ENCODE data around the gene VSNL1.

VSNL1 gene

DNA sequence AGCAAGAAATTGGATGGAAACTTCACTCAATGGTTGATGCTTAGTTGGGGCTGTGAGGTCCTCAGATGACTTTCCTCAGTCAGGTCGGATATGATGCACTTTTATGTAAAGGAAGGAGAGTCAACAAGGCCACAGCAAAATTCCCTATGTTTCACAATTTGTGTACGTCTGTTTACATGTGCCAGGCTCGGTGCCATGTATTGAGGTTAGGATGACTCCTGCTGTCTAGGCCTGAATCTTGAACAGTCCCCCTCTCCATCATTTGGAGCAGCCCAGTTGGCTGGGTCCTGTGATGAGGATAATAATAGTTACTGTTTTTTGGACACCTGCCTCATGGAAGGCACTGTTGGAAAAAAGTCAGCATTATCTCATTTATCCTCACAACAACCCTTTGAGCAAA, 43.1 kb downstream of the VSNL1 start:
- Histone ChIP-seq H3K27me3 (replicated peaks; ENCODE audit: control insufficient read depth, insufficient read depth, low read length) (no peaks in the 10 kb centered on the region), H3K36me3 (ENCODE audit: control insufficient read depth, insufficient read depth, low read length) (no peaks in the 10 kb centered on the region), H3K4me3 (replicated peaks; ENCODE audit: low read depth, low read length) (no peak overlapping the region)
- no peak for DNase-seq (ENCODE audit: extremely low read depth, insufficient read length)
- TF ChIP-seq, protein P1, sequence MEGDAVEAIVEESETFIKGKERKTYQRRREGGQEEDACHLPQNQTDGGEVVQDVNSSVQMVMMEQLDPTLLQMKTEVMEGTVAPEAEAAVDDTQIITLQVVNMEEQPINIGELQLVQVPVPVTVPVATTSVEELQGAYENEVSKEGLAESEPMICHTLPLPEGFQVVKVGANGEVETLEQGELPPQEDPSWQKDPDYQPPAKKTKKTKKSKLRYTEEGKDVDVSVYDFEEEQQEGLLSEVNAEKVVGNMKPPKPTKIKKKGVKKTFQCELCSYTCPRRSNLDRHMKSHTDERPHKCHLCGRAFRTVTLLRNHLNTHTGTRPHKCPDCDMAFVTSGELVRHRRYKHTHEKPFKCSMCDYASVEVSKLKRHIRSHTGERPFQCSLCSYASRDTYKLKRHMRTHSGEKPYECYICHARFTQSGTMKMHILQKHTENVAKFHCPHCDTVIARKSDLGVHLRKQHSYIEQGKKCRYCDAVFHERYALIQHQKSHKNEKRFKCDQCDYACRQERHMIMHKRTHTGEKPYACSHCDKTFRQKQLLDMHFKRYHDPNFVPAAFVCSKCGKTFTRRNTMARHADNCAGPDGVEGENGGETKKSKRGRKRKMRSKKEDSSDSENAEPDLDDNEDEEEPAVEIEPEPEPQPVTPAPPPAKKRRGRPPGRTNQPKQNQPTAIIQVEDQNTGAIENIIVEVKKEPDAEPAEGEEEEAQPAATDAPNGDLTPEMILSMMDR (IDR thresholded peaks at IDR 0.05; ENCODE audit: insufficient read depth, low read length, poor library complexity, severe bottlenecking) = no peak

DNA sequence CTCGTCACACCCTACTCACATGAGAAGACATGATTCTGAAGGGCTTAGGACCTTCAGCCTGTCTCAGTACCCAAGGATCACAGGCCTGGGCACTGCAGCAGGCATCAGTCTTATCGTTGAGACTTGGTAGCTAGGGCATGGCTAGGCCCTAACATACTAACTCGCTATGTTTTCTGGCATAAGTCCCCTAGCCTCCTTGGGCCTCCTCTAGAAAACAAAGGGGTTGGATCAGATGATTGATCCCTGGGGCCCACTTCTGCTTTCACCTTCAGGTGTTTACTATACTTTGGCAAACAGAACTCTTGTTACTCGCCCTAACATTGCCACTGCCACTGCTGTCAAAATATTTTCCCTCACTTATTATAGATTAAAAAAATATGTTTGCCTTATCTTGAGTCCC, 44.2 kb downstream of the VSNL1 start:
- no peak overlapping the region for H3K4me3 ChIP-seq (replicated peaks; ENCODE audit: low read depth, low read length)
- no peaks in the 10 kb centered on the region for H3K27me3 ChIP-seq (replicated peaks; ENCODE audit: control insufficient read depth, insufficient read depth, low read length)
- H3K36me3 ChIP-seq (ENCODE audit: control insufficient read depth, insufficient read depth, low read length) = no peaks in the 10 kb centered on the region
- DNase-seq (ENCODE audit: extremely low read depth, insufficient read length) = no peak
- TF ChIP-seq, protein P1 (IDR thresholded peaks at IDR 0.05; ENCODE audit: insufficient read depth, low read length, poor library complexity, severe bottlenecking) = no peak

DNA sequence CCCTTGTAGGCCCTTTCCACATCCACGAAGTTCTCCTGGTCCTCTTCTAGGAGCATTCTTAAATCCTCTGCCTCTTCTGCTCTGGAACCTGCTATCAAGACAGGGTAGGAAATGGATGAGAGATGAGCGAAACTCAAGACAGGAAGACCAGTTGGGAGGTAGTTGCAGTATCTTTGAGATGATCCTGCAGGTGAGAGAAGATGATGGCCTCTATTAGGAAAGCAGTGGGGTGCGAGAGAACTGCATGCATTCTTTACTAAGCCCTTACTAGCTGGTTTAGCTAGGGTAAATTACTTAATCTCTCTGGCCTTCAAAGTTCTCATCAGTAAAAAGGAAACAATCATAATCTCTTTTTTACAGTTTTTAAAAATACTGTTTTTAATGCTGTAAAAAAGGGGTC, 47.0 kb downstream of the VSNL1 start:
- H3K36me3 ChIP-seq (ENCODE audit: control insufficient read depth, insufficient read depth, low read length) = no peaks in the 10 kb centered on the region
- no peaks in the 10 kb centered on the region for H3K27me3 ChIP-seq (replicated peaks; ENCODE audit: control insufficient read depth, insufficient read depth, low read length)
- DNase-seq (ENCODE audit: extremely low read depth, insufficient read length) = no peak
- no peak overlapping the region for H3K4me3 ChIP-seq (replicated peaks; ENCODE audit: low read depth, low read length)
- TF ChIP-seq, protein P1 (IDR thresholded peaks at IDR 0.05; ENCODE audit: insufficient read depth, low read length, poor library complexity, severe bottlenecking) = no peak

DNA sequence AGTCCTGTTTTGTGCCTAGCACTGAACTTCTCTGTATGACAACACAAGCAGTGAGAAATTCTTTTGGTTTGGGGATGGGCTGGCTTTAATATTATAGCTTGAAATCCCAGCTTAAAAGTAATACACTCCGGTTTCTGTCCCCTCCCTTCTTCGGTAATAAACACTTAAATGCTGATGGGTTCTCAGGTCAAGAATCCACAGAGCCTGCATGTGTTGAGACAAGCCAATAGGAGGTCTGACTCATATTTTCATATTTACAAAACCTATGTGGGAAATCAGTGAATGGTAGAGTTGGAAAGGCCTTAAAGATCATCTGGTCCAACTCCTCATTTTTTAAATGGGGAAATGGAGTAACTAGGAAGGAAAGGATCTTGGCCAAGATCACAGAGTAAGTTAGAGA, 47.5 kb downstream of the VSNL1 start:
- Histone ChIP-seq H3K4me3 (replicated peaks; ENCODE audit: low read depth, low read length) (no peak overlapping the region), H3K27me3 (replicated peaks; ENCODE audit: control insufficient read depth, insufficient read depth, low read length) (no peaks in the 10 kb centered on the region), H3K36me3 (ENCODE audit: control insufficient read depth, insufficient read depth, low read length) (no peaks in the 10 kb centered on the region)
- TF ChIP-seq, protein P1 (IDR thresholded peaks at IDR 0.05; ENCODE audit: insufficient read depth, low read length, poor library complexity, severe bottlenecking) = no peak
- DNase-seq (ENCODE audit: extremely low read depth, insufficient read length) = no peak

DNA sequence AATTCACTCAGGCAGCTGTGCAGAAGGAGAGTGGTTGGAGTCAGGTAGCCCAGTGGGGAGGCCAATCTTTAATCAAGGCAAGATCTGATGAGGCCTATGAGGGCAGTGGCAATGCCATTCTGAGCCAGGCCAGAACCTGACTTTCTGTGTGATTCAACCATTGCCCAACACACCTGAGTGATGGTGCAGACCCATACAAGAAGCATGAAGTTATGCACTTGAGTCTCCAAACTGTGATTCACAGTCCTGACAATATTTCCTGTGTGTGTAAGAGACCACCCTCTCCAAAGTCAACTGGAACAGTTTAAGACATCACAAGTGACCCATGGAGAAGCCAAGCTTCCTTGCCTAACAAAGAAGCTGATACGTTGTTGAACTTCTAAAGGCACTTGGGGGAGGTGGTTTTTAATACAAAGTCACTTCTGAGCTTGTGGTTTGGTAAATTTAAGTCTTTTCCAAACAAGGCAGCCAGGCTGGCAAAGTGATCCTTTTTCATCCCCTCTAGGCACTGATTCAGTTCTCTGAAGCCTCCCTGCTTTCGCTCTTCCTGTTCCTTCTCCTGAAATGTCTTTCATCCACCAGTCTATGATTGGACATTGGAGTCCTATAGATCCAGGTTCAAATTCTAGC, 49.0 kb downstream of the VSNL1 start:
- no peak overlapping the region for H3K4me3 ChIP-seq (replicated peaks; ENCODE audit: low read depth, low read length)
- no peak for DNase-seq (ENCODE audit: extremely low read depth, insufficient read length)
- TF ChIP-seq, protein P1 (IDR thresholded peaks at IDR 0.05; ENCODE audit: insufficient read depth, low read length, poor library complexity, severe bottlenecking) = no peak
- H3K27me3 ChIP-seq (replicated peaks; ENCODE audit: control insufficient read depth, insufficient read depth, low read length) = no peaks in the 10 kb centered on the region
- no peaks in the 10 kb centered on the region for H3K36me3 ChIP-seq (ENCODE audit: control insufficient read depth, insufficient read depth, low read length)
